ENCODE data around the gene SAMD4B. TPM values are rescaled to one million over a fixed set of nuclear protein-coding genes. Genes with fewer than 3 reads are reported as not detected.
"Not testable (repeated sequence)": the region's sequence is repeated elsewhere in the genome, so short reads cannot be mapped to it uniquely, and the experiment has no call there.

SAMD4B gene
- total RNA-seq, 6 experiments from 2014 or later: 107 to 133 (median 124) TPM

DNA sequence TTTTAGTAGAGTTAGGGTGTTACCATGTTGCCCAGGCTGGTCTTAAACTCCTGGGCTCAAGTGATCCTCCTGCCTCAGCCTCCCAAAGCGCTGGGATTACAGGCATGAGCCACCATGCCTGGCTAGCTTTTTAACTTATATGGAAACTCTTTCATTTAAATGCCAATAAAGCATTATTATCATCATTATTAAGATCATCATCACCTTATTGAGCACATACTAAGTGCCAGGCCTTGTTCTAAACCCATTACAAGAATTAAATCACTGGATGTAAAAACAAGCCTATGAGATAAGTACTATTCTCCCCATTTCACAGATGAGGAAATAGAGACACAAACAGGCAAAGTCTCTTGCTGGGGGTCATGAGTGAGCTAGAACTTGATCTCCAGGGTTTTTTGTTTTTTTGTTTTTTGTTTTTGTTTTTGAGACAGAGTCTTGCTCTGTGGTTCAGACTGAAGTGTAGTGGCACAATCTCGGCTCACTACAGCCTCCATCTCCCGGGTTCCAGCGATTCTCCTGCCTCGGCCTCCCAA lies 7.7 kb upstream of the SAMD4B start:
- Mint-ChIP-seq H3K27me3 (ENCODE audit: insufficient read depth) (peaks cover 11% of the 10 kb centered on the region), H3K36me3 (ENCODE audit: low read depth) (no peaks in the 10 kb centered on the region), H3K27ac (no peak overlapping the region), H3K4me3 (no peak overlapping the region), H3K9me3 (no peaks in the 10 kb centered on the region), H3K4me1 (ENCODE audit: low read depth) (no peaks in the 10 kb centered on the region)
- DNase-seq: no peak
- TF ChIP-seq, protein P1, sequence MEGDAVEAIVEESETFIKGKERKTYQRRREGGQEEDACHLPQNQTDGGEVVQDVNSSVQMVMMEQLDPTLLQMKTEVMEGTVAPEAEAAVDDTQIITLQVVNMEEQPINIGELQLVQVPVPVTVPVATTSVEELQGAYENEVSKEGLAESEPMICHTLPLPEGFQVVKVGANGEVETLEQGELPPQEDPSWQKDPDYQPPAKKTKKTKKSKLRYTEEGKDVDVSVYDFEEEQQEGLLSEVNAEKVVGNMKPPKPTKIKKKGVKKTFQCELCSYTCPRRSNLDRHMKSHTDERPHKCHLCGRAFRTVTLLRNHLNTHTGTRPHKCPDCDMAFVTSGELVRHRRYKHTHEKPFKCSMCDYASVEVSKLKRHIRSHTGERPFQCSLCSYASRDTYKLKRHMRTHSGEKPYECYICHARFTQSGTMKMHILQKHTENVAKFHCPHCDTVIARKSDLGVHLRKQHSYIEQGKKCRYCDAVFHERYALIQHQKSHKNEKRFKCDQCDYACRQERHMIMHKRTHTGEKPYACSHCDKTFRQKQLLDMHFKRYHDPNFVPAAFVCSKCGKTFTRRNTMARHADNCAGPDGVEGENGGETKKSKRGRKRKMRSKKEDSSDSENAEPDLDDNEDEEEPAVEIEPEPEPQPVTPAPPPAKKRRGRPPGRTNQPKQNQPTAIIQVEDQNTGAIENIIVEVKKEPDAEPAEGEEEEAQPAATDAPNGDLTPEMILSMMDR (IDR thresholded peaks at IDR 0.05): no peak

DNA sequence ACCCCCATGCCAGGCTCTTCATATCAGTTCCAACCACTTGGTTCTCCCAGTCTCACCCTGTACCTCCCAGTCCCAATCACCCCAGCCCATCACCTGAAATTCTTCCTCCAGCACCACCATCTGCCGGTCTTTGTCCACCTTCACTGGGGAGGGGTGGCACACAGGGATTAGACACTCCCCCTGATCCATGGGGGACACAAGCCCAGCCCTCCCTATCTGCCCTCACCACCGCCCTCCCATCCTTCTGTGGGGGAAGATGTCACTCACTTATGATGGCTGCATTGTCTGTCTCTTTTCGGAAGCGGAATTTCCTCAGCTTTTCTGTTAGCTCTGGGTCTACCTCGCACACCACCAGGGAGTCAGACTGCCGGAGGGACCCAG lies 7.1 kb upstream of the SAMD4B start:
- H3K36me3 Mint-ChIP-seq (ENCODE audit: low read depth): no peaks in the 10 kb centered on the region
- TF ChIP-seq, protein P1 (IDR thresholded peaks at IDR 0.05): no peak
- no peak overlapping the region for H3K27ac Mint-ChIP-seq
- H3K4me3 Mint-ChIP-seq: no peak overlapping the region
- no peak for DNase-seq
- H3K4me1 Mint-ChIP-seq (ENCODE audit: low read depth): peaks cover 5% of the 10 kb centered on the region; the same call in 1 of the 2 replicates
- H3K27me3 Mint-ChIP-seq (ENCODE audit: insufficient read depth): peaks cover 6% of the 10 kb centered on the region
- H3K9me3 Mint-ChIP-seq: no peaks in the 10 kb centered on the region

DNA sequence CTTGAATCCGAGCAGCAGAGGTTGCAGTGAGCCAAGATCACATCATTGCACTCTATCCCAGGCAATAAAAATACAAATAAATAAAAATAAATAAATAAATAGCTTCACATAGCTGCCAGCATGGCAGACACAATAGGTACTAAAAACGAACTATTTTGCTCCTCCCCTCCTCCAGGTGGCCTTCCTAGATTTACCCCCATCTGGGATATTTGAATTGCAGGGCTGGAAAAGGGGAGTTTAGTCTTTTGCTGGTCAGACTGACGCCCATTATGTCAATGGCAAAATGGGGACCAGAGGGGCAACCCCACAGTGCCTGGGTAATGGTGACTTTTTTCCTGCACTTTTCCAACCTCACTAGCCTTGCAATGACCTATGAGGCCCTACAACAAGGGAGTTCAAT lies 5.7 kb upstream of the SAMD4B start:
- Mint-ChIP-seq H3K9me3 (no peaks in the 10 kb centered on the region), H3K27me3 (ENCODE audit: insufficient read depth) (peaks cover 8% of the 10 kb centered on the region), H3K4me1 (ENCODE audit: low read depth) (peaks cover 16% of the 10 kb centered on the region), H3K36me3 (ENCODE audit: low read depth) (no peaks in the 10 kb centered on the region), H3K27ac (no peak overlapping the region), H3K4me3 (no peak overlapping the region)
- TF ChIP-seq, protein P1 (IDR thresholded peaks at IDR 0.05): no peak
- no peak for DNase-seq

DNA sequence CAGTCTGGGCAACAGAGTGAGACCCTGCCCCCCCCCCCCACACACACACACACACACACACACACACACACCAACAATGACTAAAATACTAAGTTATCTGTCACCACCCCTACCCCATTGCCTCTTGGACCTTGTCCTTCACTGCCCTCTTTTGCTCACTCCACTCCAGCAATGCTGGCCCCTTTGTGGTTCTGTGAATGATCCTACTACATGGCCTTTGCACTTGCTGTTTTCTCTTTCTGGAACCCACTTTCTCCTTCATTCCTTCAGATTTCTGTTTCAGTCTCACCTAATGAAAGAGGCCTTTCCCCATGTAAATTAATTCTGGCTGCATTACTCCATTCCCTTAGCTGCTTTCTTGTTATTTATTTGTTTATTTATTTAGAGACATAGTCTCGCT lies 2.5 kb upstream of the SAMD4B start:
- Mint-ChIP-seq H3K36me3 (ENCODE audit: low read depth) (peaks cover 16% of the 10 kb centered on the region), H3K9me3 (no peaks in the 10 kb centered on the region), H3K27me3 (ENCODE audit: insufficient read depth) (peaks cover 12% of the 10 kb centered on the region), H3K4me1 (ENCODE audit: low read depth) (peaks cover 34% of the 10 kb centered on the region), H3K4me3 (peak overlapping the region; percentile 93; the same call in 1 of the 2 replicates), H3K27ac (no peak overlapping the region)
- TF ChIP-seq, protein P1 (IDR thresholded peaks at IDR 0.05): no peak
- DNase-seq: no peak

DNA sequence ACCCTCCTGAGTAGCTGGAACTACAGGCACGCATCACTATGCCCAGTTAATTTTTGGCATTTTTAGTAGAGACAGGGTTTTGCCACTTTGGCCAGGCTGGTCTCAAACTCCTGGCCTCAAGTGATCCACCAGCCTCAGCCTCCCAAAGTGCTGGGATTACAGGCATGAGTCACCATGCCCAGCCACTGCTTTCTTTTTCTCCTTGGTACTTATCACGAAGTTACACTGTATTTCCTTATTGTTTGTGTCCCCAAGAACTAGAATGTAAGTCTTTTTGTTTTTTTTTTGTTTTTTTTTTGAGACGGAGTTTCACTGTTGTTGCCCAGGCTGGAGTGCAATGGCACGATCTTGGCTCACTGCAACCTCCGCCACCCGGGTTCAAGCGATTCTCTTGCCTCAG lies 2.1 kb upstream of the SAMD4B start:
- not testable (repeated sequence) for H3K9me3 Mint-ChIP-seq; H3K27me3 Mint-ChIP-seq (ENCODE audit: insufficient read depth); H3K27ac Mint-ChIP-seq; DNase-seq
- H3K4me3 Mint-ChIP-seq: peak overlapping the region; percentile 93
- H3K36me3 Mint-ChIP-seq (ENCODE audit: low read depth): peaks cover 19% of the 10 kb centered on the region
- H3K4me1 Mint-ChIP-seq (ENCODE audit: low read depth): peaks cover 39% of the 10 kb centered on the region

DNA sequence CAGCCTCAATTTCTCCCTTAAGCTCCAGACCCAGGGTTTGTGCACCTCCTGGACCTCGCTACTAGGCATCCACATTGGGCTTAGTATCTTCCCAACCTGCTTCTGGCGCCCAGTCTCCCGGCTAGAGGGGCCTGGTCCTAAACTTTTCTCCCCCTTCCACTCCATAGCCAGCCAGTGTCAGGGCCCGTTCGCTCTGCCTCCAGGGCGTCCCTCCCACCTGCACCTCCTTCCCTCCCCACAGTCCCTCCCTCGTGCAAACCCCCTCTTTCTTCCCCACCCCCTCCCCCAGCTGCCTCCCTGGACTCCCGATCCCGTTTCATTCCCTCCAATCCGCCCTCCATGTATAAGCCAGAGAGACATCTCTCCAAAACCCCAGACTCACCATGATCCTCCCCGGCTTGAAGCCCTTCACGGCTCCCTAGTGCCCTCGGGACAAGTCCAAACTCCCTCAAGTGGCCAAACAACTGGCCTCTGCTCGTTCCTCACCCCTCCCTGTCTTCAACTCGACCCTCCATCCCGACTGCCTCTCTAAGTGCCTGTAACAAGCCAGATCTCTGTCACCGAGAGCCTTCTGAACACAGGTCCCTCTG lies 997 bp upstream of the SAMD4B start:
- peaks cover 5% of the 10 kb centered on the region for H3K27me3 Mint-ChIP-seq (ENCODE audit: insufficient read depth)
- no peak for DNase-seq
- no peaks in the 10 kb centered on the region for H3K9me3 Mint-ChIP-seq

More for the DNA sequence above, 997 bp upstream of the SAMD4B start:
- Mint-ChIP-seq H3K4me3 (peak overlapping the region; percentile 93), H3K27ac (peak overlapping the region; percentile 84), H3K4me1 (ENCODE audit: low read depth) (peaks cover 50% of the 10 kb centered on the region), H3K36me3 (ENCODE audit: low read depth) (peaks cover 23% of the 10 kb centered on the region)
- TF ChIP-seq, protein P1 (IDR thresholded peaks at IDR 0.05): no peak

Data from HFFc6 (cell line).